Measurements from ENCODE around the gene PHPT1.
"Not testable (repeated sequence)": the region's sequence is repeated elsewhere in the genome, so short reads cannot be mapped to it uniquely, and the experiment has no call there.

Gene PHPT1

GRCh38 chr9:136861874-136862457 lies 12.8 kb downstream of the PHPT1 start:
- no peak for DNase-seq

GRCh38 chr9:136862849-136863622 lies 13.8 kb downstream of the PHPT1 start:
- no peak for DNase-seq

- DNase-seq: no peak
These were observed 14.5 kb downstream of the PHPT1 start for GRCh38 chr9:136863623-136864273.

GRCh38 chr9:136865041-136865767 lies 16.0 kb downstream of the PHPT1 start:
- no peak for DNase-seq

GRCh38 chr9:136865768-136866103 lies 16.5 kb downstream of the PHPT1 start:
- no peak for DNase-seq

- not testable (repeated sequence) for DNase-seq
These were observed 17.8 kb downstream of the PHPT1 start for GRCh38 chr9:136866898-136867421.

- DNase-seq: no peak
These were observed 18.3 kb downstream of the PHPT1 start for GRCh38 chr9:136867480-136867879.

GRCh38 chr9:136867917-136868316 lies 18.7 kb downstream of the PHPT1 start:
- DNase-seq: no peak

- no peak for DNase-seq
These were observed 19.4 kb downstream of the PHPT1 start for GRCh38 chr9:136868644-136869043.

- DNase-seq: not testable (repeated sequence)
These were observed 20.4 kb downstream of the PHPT1 start for GRCh38 chr9:136869611-136870010.

GRCh38 chr9:136875155-136875554 lies 25.9 kb downstream of the PHPT1 start:
- DNase-seq: no peak

GRCh38 chr9:136876476-136876875 lies 27.3 kb downstream of the PHPT1 start:
- DNase-seq: no peak

- no peak for DNase-seq
These were observed 31.4 kb downstream of the PHPT1 start for GRCh38 chr9:136880651-136881050.

- DNase-seq: peak in 1 of 2 donors; percentile 13
These were observed 32.5 kb downstream of the PHPT1 start for GRCh38 chr9:136881691-136882108.

- DNase-seq: peak; percentile 39 to 89
These were observed 33.1 kb downstream of the PHPT1 start for GRCh38 chr9:136882109-136882946.

- DNase-seq: not testable (repeated sequence)
These were observed 33.7 kb downstream of the PHPT1 start for GRCh38 chr9:136882947-136883283.

GRCh38 chr9:136883670-136884069 lies 34.5 kb downstream of the PHPT1 start:
- not testable (repeated sequence) for DNase-seq

- peak; percentile 91 to 94 for DNase-seq
These were observed 36.9 kb downstream of the PHPT1 start, which contains the start of gene TRAF2 for GRCh38 chr9:136885950-136886578. Gene TRAF2 (plus strand): TSS chr9:136886516. CDS start chr9:136898741, 12,225 bp downstream.

GRCh38 chr9:136886610-136887597 lies 37.7 kb downstream of the PHPT1 start:
- peak in 1 of 2 donors; percentile 94 for DNase-seq

GRCh38 chr9:136888454-136888853 lies 39.2 kb downstream of the PHPT1 start:
- no peak for DNase-seq

Data from bone marrow (tissue), 2 donors.